Smooth muscle cell (in vitro differentiated cells): Measurements from ENCODE around the gene CFDP1. TPM values are rescaled to one million over a fixed set of nuclear protein-coding genes. Genes with fewer than 3 reads are reported as not detected.
A peak's percentile ranks its signal among the peaks of the same experiment; 100 is the strongest.

ENCODE experiments used
- DNase-seq: peaks from one replicate; lab custom pipeline; 2025; ENCODE audit not compliant: unreplicated experiment; lab: John Stamatoyannopoulos, UW
- H2AFZ ChIP-seq: fragments of 200-600 bp; sonication (generic); 2 replicates; pipeline ENCODE4 v1.6.0; 2016; ENCODE audit warnings: antibody characterized with exemption, low read depth, mild to moderate bottlenecking
- H3F3A ChIP-seq: fragments of 200-600 bp; sonication (generic); 2 replicates; pipeline ENCODE4 v1.6.0; 2017; ENCODE audit warnings: antibody characterized with exemption, low read depth
- H3K27ac ChIP-seq: fragments of 200-600 bp; sonication (generic); 2 replicates; pipeline ENCODE4 v1.5.1; 2016; ENCODE audit warnings: low read depth, mild to moderate bottlenecking
- H3K27me3 ChIP-seq: fragments of 200-600 bp; sonication (generic); 2 replicates; pipeline ENCODE4 v1.6.1; 2016; ENCODE audit warnings: low read depth, mild to moderate bottlenecking
- H3K36me3 ChIP-seq: fragments of 200-600 bp; sonication (generic); 2 replicates; pipeline ENCODE4 v1.5.1; 2016; ENCODE audit warnings: low read depth
- H3K4me1 ChIP-seq: fragments of 200-600 bp; sonication (generic); 2 replicates; pipeline ENCODE4 v1.5.1; 2016; ENCODE audit warnings: low read depth
- H3K4me2 ChIP-seq: fragments of 200-600 bp; sonication (generic); 2 replicates; pipeline ENCODE4 v1.6.0; 2016; ENCODE audit warnings: mild to moderate bottlenecking
- H3K4me3 ChIP-seq: fragments of 200-600 bp; sonication (generic); 2 replicates; pipeline ENCODE4 v1.5.1; 2016; ENCODE audit warnings: mild to moderate bottlenecking
- H3K79me2 ChIP-seq: fragments of 200-600 bp; sonication (generic); 2 replicates; pipeline ENCODE4 v1.6.0; 2016; ENCODE audit warnings: low read depth, mild to moderate bottlenecking
- H3K9ac ChIP-seq: fragments of 200-600 bp; sonication (generic); 2 replicates; pipeline ENCODE4 v1.6.0; 2016; ENCODE audit warnings: low read depth
- H3K9me3 ChIP-seq: fragments of 200-600 bp; sonication (generic); replicated peaks from 2 replicates; pipeline ENCODE4 v1.5.1; 2016; ENCODE audit warnings: low read depth
- H4K20me1 ChIP-seq: fragments of 200-600 bp; sonication (generic); 2 replicates; pipeline ENCODE4 v1.6.0; 2016; ENCODE audit warnings: low read depth
- WGBS: methylation state at CpG from one replicate; pipeline ENCODE4 v1.1.7; 2016; ENCODE audit warnings: low lambda C conversion rate; 5-methylcytosine and 5-hydroxymethylcytosine counted together
- polyA plus RNA-seq: library from polyadenylated mRNA; unstranded; fragments of >200 nt; fragmentation: Nextera tagmentation; extraction: Ambion mirVana; gene quantifications from 2 replicates; pipeline ENCODE4 v1.2.1, GENCODE V29; 2016
- total RNA-seq: library from RNA; depleted of rRNA; stranded (reverse); fragments of >200 nt; gene quantifications from 2 replicates; pipeline ENCODE4 v1.2.3, GENCODE V29; 2014
- TF ChIP-seq, protein P1 (sequence below): fragments of 200-600 bp; sonication (generic); IDR thresholded peaks from 2 replicates; pipeline ENCODE4 v1.5.1; 2017; ENCODE audit warnings: borderline replicate concordance, mild to moderate bottlenecking, antibody characterized with exemption; ENCODE audit not compliant: insufficient read depth, poor library complexity, severe bottlenecking

Gene CFDP1
- total and polyA plus RNA-seq, 2 experiments from 2014 or later, result 59.0 to 91.0 TPM

DNA sequence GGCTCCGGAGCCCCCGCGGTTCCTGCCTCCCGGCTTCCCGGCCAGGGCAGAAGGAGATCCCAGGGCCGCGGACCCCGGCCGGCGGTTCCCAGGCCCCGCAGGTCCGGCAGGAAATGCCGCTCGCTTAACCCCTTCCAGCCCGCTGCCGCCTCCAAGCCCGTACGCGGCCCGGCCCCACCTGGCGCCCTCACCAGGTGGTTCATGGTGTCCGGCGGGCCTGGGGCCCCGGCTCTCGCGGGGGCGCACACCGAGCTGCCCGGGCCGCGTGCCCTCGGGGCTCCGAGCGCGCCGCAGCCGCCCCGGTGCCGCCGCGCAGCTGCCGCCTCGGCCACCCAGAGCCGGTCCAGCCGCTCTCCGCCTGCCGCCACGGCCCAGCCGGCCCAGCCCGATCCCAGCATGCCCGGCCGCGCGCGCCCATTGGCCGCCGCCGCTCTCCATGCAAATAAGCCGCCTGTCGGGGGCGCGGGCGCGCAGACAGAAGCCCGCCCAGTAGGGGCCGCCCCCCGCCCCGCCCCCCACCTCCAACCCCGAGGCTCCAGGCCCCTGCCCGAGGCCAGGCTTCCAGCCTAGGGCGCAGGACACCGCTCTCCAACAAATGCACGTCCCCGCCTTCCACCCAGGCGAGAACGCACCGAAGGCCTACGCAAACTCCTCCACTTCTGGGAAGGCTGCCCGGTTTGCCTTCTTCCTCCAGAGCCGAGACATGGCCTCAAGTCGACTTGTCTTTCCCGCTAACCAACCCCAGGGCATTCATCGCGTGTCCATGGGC, 181.8 kb downstream of the CFDP1 start, which contains the start of gene BCAR1:
TSS of gene BCAR1 (minus strand) at position 345 of the 769 bp plus-strand sequence. CDS start at position 203, 142 bp downstream.
- Histone ChIP-seq H4K20me1 (peaks cover 81% of the 10 kb centered on the region), H3K4me2 (peak within 1 kb of the TSS; percentile 99), H3K9me3 (no peaks in the 10 kb centered on the region), H3K4me1 (peaks cover 60% of the 10 kb centered on the region), H3F3A (peaks cover 31% of the 10 kb centered on the region), H3K27ac (peak within 1 kb of the TSS; percentile 100), H2AFZ (no peak within 1 kb of the TSS), H3K27me3 (no peaks in the 10 kb centered on the region), H3K4me3 (peak within 1 kb of the TSS; percentile 95), H3K79me2 (peaks cover 80% of the 10 kb centered on the region), H3K36me3 (no peaks in the 10 kb centered on the region), H3K9ac (peak within 1 kb of the TSS; percentile 98)
- peak; percentile 85 for DNase-seq
- 2% methylated on average over 76 of the region's 84 CpGs for WGBS
- TF ChIP-seq, protein P1, sequence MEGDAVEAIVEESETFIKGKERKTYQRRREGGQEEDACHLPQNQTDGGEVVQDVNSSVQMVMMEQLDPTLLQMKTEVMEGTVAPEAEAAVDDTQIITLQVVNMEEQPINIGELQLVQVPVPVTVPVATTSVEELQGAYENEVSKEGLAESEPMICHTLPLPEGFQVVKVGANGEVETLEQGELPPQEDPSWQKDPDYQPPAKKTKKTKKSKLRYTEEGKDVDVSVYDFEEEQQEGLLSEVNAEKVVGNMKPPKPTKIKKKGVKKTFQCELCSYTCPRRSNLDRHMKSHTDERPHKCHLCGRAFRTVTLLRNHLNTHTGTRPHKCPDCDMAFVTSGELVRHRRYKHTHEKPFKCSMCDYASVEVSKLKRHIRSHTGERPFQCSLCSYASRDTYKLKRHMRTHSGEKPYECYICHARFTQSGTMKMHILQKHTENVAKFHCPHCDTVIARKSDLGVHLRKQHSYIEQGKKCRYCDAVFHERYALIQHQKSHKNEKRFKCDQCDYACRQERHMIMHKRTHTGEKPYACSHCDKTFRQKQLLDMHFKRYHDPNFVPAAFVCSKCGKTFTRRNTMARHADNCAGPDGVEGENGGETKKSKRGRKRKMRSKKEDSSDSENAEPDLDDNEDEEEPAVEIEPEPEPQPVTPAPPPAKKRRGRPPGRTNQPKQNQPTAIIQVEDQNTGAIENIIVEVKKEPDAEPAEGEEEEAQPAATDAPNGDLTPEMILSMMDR, result no peak

DNA sequence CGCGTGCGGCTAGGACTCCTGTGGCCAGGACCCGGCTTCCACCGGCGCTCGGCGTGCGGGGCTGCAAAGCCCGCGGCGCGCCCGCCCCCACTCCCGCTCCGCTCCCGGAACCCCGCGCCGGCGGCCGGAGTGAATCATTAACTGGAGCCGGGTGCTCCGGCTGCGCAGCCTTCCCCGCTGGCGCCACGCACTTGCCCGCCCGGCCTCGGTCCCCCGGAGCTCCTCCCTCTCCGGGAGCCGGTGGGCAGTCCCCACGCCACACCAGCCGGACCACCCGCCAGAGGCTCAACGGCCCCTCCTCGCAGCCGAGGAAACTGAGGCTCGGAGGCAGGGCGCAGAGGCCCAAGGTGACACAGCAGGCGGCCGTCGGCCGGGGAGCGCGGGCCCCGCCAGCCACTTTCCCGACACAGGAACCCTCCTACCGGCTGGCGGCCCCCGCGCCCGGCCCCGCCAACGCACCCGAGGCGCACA, 182.5 kb downstream of the CFDP1 start:
- H3K79me2 ChIP-seq, result peaks cover 80% of the 10 kb centered on the region
- peak overlapping the region; percentile 100 for H3K27ac ChIP-seq
- no peaks in the 10 kb centered on the region for H3K27me3 ChIP-seq
- peak overlapping the region; percentile 98 for H3K9ac ChIP-seq
- H3F3A ChIP-seq, result peaks cover 33% of the 10 kb centered on the region
- no peak overlapping the region for H2AFZ ChIP-seq
- TF ChIP-seq, protein P1, result no peak
- no peaks in the 10 kb centered on the region for H3K36me3 ChIP-seq
- H4K20me1 ChIP-seq, result peaks cover 75% of the 10 kb centered on the region
- no peaks in the 10 kb centered on the region for H3K9me3 ChIP-seq
- under 1% methylated on average over 58 of the region's 59 CpGs for WGBS
- H3K4me3 ChIP-seq, result peak overlapping the region; percentile 95
- H3K4me2 ChIP-seq, result peak overlapping the region; percentile 99
- no peak for DNase-seq
- peaks cover 60% of the 10 kb centered on the region for H3K4me1 ChIP-seq

DNA sequence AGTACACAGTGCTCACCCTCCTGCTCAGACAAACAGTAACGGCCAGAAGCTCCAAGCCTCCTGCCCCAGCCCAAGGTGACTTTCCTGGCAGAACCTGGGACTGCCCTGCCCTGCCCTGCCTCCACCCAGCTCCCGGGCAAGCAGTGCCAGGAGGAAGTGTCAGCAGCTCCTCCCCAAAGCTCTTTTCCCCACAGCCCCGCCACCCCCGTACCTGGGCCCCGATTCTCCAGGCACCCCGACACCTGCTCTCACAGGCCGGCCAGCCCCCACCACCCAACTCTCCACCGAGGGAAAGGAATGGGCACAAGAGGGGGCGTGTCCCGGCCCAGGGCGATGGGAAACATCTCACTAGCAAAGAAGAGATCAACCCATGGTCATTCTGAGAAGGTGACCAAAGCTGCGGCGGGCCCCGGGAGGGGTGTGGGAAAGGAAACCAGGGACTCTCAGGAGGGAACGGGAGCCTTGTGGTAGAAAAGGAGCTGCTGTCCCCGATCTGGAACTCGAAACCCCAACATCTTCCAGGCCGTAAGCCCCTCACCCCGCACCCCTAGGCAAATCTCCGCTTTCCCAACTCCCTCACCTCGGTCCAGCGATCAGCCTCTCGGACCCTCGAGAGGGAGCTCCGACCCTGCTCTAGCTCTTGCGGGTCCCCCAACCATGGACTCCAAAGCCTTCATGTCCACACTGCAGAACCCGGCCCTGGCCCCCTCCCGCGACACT, 183.1 kb downstream of the CFDP1 start:
- H3K4me2 ChIP-seq, result peak overlapping the region; percentile 99
- no peak for DNase-seq
- peak overlapping the region; percentile 100 for H3K27ac ChIP-seq
- peaks cover 69% of the 10 kb centered on the region for H4K20me1 ChIP-seq
- peak overlapping the region; percentile 98 for H3K9ac ChIP-seq
- TF ChIP-seq, protein P1, result no peak
- H2AFZ ChIP-seq, result no peak overlapping the region
- 6% methylated on average over 25 of the region's 29 CpGs for WGBS
- H3K79me2 ChIP-seq, result peaks cover 74% of the 10 kb centered on the region
- peaks cover 58% of the 10 kb centered on the region for H3K4me1 ChIP-seq
- H3K36me3 ChIP-seq, result no peaks in the 10 kb centered on the region
- no peaks in the 10 kb centered on the region for H3K27me3 ChIP-seq
- peak overlapping the region; percentile 95 for H3K4me3 ChIP-seq
- H3K9me3 ChIP-seq, result no peaks in the 10 kb centered on the region
- peaks cover 33% of the 10 kb centered on the region for H3F3A ChIP-seq
